NAMALWA (cell line): ENCODE measurements around the gene SNRPA.
"Not testable (repeated sequence)": the region's sequence is repeated elsewhere in the genome, so short reads cannot be mapped to it uniquely, and the experiment has no call there.

Experiments used
- DNase-seq: peaks from one replicate; pipeline ENCODE4 v3.0.0-alpha.2; 2015; ENCODE audit warnings: low spot score

The SNRPA gene

GRCh38 chr19:40777937-40778705 is 27.1 kb downstream of the SNRPA start, which contains the start of gene RAB4B:
RAB4B (plus strand) TSS chr19:40778247; CDS start chr19:40778376, 129 bp downstream.
- peak; percentile 100 for DNase-seq

- DNase-seq: no peak
Measured at GRCh38 chr19:40778706-40779284, 27.8 kb downstream of the SNRPA start.

GRCh38 chr19:40780582-40780981 is 29.6 kb downstream of the SNRPA start:
- no peak for DNase-seq

GRCh38 chr19:40781140-40781539 is 30.1 kb downstream of the SNRPA start:
- no peak for DNase-seq

GRCh38 chr19:40783711-40784110 is 32.7 kb downstream of the SNRPA start:
- no peak for DNase-seq

GRCh38 chr19:40784146-40784545 is 33.1 kb downstream of the SNRPA start:
- not testable (repeated sequence) for DNase-seq

- no peak for DNase-seq
Measured at GRCh38 chr19:40785526-40785925, 34.5 kb downstream of the SNRPA start.

GRCh38 chr19:40786060-40787037 is 35.3 kb downstream of the SNRPA start:
- DNase-seq: no peak

GRCh38 chr19:40791349-40791748 is 40.3 kb downstream of the SNRPA start:
- no peak for DNase-seq

GRCh38 chr19:40791996-40792395 is 41.0 kb downstream of the SNRPA start:
- peak; percentile 45 for DNase-seq

GRCh38 chr19:40797166-40797962 is 46.4 kb downstream of the SNRPA start:
- no peak for DNase-seq

GRCh38 chr19:40797963-40798682 is 47.1 kb downstream of the SNRPA start:
- DNase-seq: peak; percentile 87

- DNase-seq: peak; percentile 100
Measured at GRCh38 chr19:40798683-40799557, 47.9 kb downstream of the SNRPA start, which contains the start of gene EGLN2. EGLN2 (plus strand) TSS chr19:40799191; CDS start chr19:40800573, 1,382 bp downstream.

- peak; percentile 41 for DNase-seq
Measured at GRCh38 chr19:40799558-40800338, 48.7 kb downstream of the SNRPA start.

- no peak for DNase-seq
Measured at GRCh38 chr19:40800339-40800996, 49.5 kb downstream of the SNRPA start.

- DNase-seq: no peak
Measured at GRCh38 chr19:40800997-40801377, 50.0 kb downstream of the SNRPA start.

- DNase-seq: no peak
Measured at GRCh38 chr19:40801426-40802299, 50.7 kb downstream of the SNRPA start.
